HK-2 (cell line): ENCODE data around the gene NSUN2.
A peak's percentile ranks its signal among the peaks of the same experiment; 100 is the strongest.

Experiments used
- DNase-seq: peaks from one replicate; pipeline ENCODE4 v3.0.0-alpha.2; 2018; ENCODE audit not compliant: unreplicated experiment

NSUN2 gene

GRCh38 chr5:6644794-6645241, 12.0 kb upstream of the NSUN2 start:
- DNase-seq: no peak

GRCh38 chr5:6642655-6643054, 9.8 kb upstream of the NSUN2 start:
- DNase-seq: no peak

- no peak for DNase-seq
These were observed 5.4 kb upstream of the NSUN2 start for GRCh38 chr5:6638236-6638635.

GRCh38 chr5:6637590-6637989, 4.7 kb upstream of the NSUN2 start:
- no peak for DNase-seq

- no peak for DNase-seq
These were observed 4.2 kb upstream of the NSUN2 start for GRCh38 chr5:6637022-6637421.

- no peak for DNase-seq
These were observed 3.4 kb upstream of the NSUN2 start for GRCh38 chr5:6636293-6636692.

- DNase-seq: no peak
These were observed 2.1 kb upstream of the NSUN2 start for GRCh38 chr5:6634788-6635430.

GRCh38 chr5:6634306-6634705, 1.5 kb upstream of the NSUN2 start:
- no peak for DNase-seq

- DNase-seq: peak; percentile 35
These were observed 813 bp upstream of the NSUN2 start for GRCh38 chr5:6633469-6634245.

- DNase-seq: no peak
These were observed 438 bp downstream of the NSUN2 start for GRCh38 chr5:6632324-6632887.

GRCh38 chr5:6631441-6631840, 1.4 kb downstream of the NSUN2 start:
- DNase-seq: no peak

- no peak for DNase-seq
These were observed 6.3 kb downstream of the NSUN2 start for GRCh38 chr5:6626508-6626907.

GRCh38 chr5:6623941-6624340, 8.9 kb downstream of the NSUN2 start:
- no peak for DNase-seq

- DNase-seq: no peak
These were observed 9.6 kb downstream of the NSUN2 start for GRCh38 chr5:6623228-6623627.

- DNase-seq: no peak
These were observed 16.2 kb downstream of the NSUN2 start for GRCh38 chr5:6616632-6617031.

- no peak for DNase-seq
These were observed 17.6 kb downstream of the NSUN2 start for GRCh38 chr5:6615034-6615815.

- no peak for DNase-seq
These were observed 21.2 kb downstream of the NSUN2 start for GRCh38 chr5:6611334-6612256.

- DNase-seq: no peak
These were observed 24.8 kb downstream of the NSUN2 start for GRCh38 chr5:6608016-6608415.

GRCh38 chr5:6607559-6607936, 25.3 kb downstream of the NSUN2 start:
- no peak for DNase-seq

- DNase-seq: no peak
These were observed 25.8 kb downstream of the NSUN2 start for GRCh38 chr5:6606884-6607558.

- DNase-seq: no peak
These were observed 27.9 kb downstream of the NSUN2 start for GRCh38 chr5:6604946-6605345.
